ENCODE measurements around the gene QRICH1. TPM values are rescaled to one million over a fixed set of nuclear protein-coding genes. Genes with fewer than 3 reads are reported as not detected.

QRICH1 gene
- total and polyA plus RNA-seq, 2 of the 13 experiments (the other 11 are each of a cell fraction or from before 2014, with no cell fraction given) = 52.6 to 102 TPM

DNA sequence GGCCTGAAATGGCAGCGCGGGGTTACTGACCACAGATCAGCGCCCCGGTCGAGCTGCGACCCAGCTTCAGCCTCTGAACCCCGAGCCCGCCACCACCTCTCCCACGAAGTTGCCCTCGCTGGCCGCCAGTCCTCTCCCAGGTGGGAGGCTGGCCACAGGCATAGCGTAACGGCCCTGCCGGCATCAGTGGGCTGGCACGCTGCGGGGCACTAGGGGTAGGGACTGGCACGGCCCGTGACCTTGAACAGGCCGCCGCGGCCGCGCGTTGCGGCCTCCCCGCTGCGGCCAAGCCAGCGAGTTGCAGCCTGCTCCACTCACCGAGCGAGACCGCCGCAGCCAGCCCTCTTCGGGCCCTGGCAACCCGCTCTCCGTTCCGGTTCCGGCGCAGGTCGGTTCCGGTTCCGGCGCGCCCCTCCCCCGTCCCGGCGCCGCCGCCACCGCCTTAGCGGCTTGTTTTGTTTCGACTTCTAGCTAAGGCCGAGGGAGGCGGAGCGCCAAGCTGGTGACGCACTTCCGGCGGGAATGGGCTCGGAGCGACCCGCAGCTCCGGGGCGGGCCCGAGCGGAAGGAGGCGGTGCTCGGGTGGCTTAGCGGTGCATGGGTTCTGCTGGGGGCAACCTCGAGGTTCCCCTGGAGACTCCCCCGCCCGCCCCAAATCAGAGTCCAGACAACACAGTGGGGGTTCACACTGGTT, 26.7 kb upstream of the QRICH1 start, which contains the start of gene USP19 (continued):
- TF ChIP-seq, protein P1, sequence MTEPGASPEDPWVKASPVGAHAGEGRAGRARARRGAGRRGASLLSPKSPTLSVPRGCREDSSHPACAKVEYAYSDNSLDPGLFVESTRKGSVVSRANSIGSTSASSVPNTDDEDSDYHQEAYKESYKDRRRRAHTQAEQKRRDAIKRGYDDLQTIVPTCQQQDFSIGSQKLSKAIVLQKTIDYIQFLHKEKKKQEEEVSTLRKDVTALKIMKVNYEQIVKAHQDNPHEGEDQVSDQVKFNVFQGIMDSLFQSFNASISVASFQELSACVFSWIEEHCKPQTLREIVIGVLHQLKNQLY (CRISPR knock-in tag; IDR thresholded peaks at IDR 0.05) = no peak
- TF ChIP-seq MIER2 (CRISPR knock-in tag; IDR thresholded peaks at IDR 0.05) (0 out of 2 replicates have a peak, but pooled peaks have one; percentile 30), ZBTB7B (CRISPR knock-in tag; IDR thresholded peaks at IDR 0.05) (no peak), ZMYM2 (CRISPR knock-in tag; IDR thresholded peaks at IDR 0.05) (no peak), NFE2 (CRISPR knock-in tag; IDR thresholded peaks at IDR 0.05) (no peak), PHF21A (CRISPR knock-in tag; IDR thresholded peaks at IDR 0.05) (no peak; the same call in 1 of the 2 replicates), MBNL3 (CRISPR knock-in tag; conservative IDR thresholded peaks at IDR 0.05) (no peak), HNRNPK (IDR thresholded peaks at IDR 0.05; ENCODE audit: low read depth, low read length, poor library complexity, severe bottlenecking) (peak; percentile 73), ZBTB7A (CRISPR knock-in tag; IDR thresholded peaks at IDR 0.05) (no peak), HOXA7 (CRISPR knock-in tag; IDR thresholded peaks at IDR 0.05) (no peak), ZNF7 (CRISPR knock-in tag; IDR thresholded peaks at IDR 0.05) (no peak), SMC3 (IDR thresholded peaks at IDR 0.05; ENCODE audit: low read length) (no peak), ASH2L (IDR thresholded peaks at IDR 0.05; ENCODE audit: insufficient read length, low read depth, low read length) (peak; percentile 69), SAP130 (CRISPR knock-in tag; IDR thresholded peaks at IDR 0.05; ENCODE audit: low read depth) (peak; percentile 91), AGO1 (IDR thresholded peaks at IDR 0.05; ENCODE audit: low read depth, low read length, poor library complexity, severe bottlenecking) (peak; percentile 72), SP2 (CRISPR knock-in tag; IDR thresholded peaks at IDR 0.05) (peak; percentile 77), SNAI1 (CRISPR knock-in tag; IDR thresholded peaks at IDR 0.05; ENCODE audit: borderline replicate concordance) (no peak), TRIM24 (CRISPR knock-in tag; IDR thresholded peaks at IDR 0.05) (no peak), POGZ (CRISPR knock-in tag; IDR thresholded peaks at IDR 0.05) (peak; percentile 68; the same call in 1 of the 2 replicates), AGO2 (optimal IDR thresholded peaks at IDR 0.05; ENCODE audit: low read depth, low read length) (peak; percentile 88), SAFB2 (CRISPR knock-in tag; IDR thresholded peaks at IDR 0.05; ENCODE audit: borderline replicate concordance, low read depth) (no peak), ZNF589 (CRISPR knock-in tag; conservative IDR thresholded peaks at IDR 0.05) (no peak), SALL2 (CRISPR knock-in tag; IDR thresholded peaks at IDR 0.05) (peak; percentile 59), RBM22 (optimal IDR thresholded peaks at IDR 0.05; ENCODE audit: low read length) (peak; percentile 77)
- TF ChIP-seq, protein P2, sequence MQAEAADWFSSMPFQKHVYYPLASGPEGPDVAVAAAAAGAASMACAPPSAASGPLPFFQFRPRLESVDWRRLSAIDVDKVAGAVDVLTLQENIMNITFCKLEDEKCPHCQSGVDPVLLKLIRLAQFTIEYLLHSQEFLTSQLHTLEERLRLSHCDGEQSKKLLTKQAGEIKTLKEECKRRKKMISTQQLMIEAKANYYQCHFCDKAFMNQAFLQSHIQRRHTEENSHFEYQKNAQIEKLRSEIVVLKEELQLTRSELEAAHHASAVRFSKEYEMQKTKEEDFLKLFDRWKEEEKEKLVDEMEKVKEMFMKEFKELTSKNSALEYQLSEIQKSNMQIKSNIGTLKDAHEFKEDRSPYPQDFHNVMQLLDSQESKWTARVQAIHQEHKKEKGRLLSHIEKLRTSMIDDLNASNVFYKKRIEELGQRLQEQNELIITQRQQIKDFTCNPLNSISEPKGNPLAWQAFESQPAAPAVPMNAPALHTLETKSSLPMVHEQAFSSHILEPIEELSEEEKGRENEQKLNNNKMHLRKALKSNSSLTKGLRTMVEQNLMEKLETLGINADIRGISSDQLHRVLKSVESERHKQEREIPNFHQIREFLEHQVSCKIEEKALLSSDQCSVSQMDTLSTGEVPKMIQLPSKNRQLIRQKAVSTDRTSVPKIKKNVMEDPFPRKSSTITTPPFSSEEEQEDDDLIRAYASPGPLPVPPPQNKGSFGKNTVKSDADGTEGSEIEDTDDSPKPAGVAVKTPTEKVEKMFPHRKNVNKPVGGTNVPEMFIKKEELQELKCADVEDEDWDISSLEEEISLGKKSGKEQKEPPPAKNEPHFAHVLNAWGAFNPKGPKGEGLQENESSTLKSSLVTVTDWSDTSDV (CRISPR knock-in tag; IDR thresholded peaks at IDR 0.05) = no peak
- TF ChIP-seq, protein P3, sequence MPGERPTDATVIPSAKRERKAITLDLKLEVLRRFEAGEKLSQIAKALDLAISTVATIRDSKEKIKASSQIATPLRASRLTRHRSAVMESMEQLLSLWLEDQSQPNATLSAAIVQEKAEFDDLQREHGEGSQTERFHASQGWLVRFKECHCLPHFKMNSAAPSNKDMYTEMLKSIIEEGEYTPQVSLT (CRISPR knock-in tag; IDR thresholded peaks at IDR 0.05; ENCODE audit: borderline replicate concordance, low read depth) = no peak; the same call in 1 of the 2 replicates
- TF ChIP-seq, protein P4, sequence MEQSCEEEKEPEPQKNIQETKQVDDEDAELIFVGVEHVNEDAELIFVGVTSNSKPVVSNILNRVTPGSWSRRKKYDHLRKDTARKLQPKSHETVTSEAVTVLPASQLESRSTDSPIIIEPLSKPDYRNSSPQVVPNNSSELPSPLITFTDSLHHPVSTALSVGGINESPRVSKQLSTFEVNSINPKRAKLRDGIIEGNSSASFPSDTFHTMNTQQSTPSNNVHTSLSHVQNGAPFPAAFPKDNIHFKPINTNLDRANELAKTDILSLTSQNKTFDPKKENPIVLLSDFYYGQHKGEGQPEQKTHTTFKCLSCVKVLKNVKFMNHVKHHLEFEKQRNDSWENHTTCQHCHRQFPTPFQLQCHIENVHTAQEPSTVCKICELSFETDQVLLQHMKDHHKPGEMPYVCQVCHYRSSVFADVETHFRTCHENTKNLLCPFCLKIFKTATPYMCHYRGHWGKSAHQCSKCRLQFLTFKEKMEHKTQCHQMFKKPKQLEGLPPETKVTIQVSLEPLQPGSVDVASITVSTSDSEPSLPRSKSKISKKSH (CRISPR knock-in tag; IDR thresholded peaks at IDR 0.05; ENCODE audit: borderline replicate concordance) = no peak; the same call in 1 of the 2 replicates

Measured in HepG2 (cell line).